LoVo (cell line): ENCODE data around the gene HIGD1A.

Experiments
- DNase-seq: peaks from one replicate; pipeline ENCODE4 v3.0.0-alpha.2; 2016; ENCODE audit warnings: low spot score

The HIGD1A gene

GRCh38 chr3:42804106-42804830, at the start of gene HIGD1A:
TSS of gene HIGD1A (minus strand) at chr3:42804490. CDS start at chr3:42794253, 10,237 bp downstream.
- peak; percentile 97 for DNase-seq

DNA sequence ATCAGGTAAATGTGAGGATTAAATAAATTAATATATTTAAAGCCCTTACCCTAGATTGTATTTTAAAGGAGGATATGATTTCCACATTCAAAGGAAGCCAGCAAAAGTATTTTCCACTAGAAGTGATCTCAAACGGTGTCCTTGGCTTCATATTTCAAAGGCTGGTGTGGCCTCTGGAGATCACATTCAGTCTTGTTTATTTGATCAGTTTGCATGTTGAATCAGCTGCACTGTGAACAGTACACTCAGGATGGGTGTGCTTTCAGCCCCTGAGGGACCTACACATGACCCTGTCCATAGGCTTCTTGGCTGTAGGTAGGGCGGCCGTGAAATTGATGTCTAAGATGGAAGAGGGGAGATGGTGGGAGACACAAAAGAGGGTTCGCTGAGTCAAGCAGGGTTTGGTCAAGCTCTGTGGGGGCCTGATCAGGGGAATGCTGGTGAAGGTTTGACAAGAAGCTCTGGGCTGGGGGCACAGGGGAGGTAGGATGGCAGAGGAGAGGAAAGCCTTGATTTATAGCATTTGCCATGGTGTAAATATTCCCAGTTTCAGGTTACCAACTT, 49.5 kb upstream of the HIGD1A start:
- DNase-seq: no peak

DNA sequence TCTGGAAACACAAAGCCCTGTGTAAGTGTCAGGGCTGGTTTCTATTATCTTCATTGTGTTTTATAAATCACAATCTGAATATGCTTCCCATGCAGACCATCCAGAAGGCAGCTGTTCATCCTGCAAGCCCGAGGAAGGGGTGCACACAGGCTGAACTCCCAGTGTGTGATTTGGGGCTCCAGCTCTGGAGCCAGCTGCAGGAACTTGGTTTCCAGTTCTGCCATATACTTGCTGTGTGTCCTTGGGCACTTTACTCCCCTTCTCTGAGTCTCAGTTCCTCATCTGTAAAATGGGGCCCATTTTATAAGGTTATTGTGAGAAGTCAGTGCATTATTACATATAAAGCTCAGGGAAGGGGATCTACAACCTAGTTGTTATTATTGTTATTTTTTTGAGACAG, 48.8 kb upstream of the HIGD1A start:
- no peak for DNase-seq

GRCh38 chr3:42852441-42852840, 48.2 kb upstream of the HIGD1A start:
- DNase-seq: no peak

DNA sequence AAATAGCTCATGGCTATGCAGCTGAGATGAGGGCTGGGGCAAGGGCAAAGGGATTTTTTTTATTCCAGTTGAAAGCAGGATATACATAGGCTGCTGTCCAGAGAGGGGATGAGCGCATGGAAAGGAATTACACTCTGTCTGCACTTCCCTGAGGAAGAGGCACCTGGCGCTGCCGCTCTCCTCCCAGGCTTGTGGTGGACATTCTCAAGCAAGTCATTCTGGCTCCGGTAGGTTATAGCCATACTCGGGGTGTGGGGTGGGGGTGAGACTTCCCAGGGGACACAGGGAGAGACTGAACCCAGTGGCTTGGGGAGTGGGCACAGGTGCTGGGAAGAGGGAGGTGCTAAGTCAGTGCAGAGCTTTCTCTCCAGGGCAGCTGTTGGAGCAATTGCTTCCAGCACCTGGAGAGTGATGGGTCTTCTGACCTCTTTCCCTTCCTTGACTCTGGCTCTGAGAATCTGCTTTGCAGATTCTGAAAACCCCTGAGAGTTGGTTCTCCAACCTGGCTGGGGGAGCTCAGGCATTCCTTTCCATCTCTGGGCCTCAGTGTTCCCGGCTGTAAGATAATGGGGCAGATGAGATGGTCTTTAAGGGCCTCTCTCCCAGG, 47.0 kb upstream of the HIGD1A start:
- DNase-seq: no peak

GRCh38 chr3:42850263-42850662, 46.0 kb upstream of the HIGD1A start:
- no peak for DNase-seq

DNA sequence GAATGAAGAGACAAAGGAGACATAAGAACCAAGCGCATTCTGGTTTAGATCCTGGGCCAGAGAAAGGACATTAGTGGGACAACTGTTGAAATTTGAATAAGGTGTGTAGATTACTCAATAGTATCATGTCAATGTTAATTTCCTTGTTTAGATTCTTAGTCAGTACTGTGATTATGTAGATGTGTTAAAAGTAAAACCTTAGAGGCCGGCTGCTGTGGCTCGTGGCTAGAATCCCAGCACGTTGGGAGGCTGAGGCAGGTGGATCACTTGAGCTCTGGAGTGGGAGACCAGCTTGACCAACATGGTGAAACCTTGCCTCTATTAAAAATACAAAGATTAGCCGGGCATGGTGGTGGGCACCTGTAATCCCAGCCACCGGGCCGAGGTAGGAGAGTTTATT, 44.7 kb upstream of the HIGD1A start:
- DNase-seq: no peak

GRCh38 chr3:42847731-42848130, 43.4 kb upstream of the HIGD1A start:
- no peak for DNase-seq

GRCh38 chr3:42846685-42847522, 42.6 kb upstream of the HIGD1A start:
- no peak for DNase-seq

DNA sequence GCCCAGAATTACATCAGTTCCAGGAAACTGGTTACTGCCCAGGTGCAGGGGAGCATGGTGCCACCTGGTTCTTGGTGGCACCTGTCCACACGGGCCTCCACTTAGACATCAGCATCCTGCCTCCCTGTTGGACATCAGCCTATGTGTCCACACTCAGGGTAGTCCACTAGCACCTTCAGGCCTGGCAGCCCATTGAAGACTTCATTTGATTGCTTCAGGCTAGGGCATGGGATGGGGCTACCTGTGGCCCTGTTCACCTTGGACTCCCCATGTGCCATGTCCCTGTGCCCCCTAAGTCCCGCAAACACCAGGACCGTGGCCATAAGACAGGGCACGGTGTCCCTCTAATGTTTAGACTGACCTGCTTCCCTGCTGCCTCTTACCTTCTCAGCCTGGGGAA, 40.5 kb upstream of the HIGD1A start:
- DNase-seq: no peak

- DNase-seq: no peak
Observed at GRCh38 chr3:42844412-42844713, 40.1 kb upstream of the HIGD1A start.

DNA sequence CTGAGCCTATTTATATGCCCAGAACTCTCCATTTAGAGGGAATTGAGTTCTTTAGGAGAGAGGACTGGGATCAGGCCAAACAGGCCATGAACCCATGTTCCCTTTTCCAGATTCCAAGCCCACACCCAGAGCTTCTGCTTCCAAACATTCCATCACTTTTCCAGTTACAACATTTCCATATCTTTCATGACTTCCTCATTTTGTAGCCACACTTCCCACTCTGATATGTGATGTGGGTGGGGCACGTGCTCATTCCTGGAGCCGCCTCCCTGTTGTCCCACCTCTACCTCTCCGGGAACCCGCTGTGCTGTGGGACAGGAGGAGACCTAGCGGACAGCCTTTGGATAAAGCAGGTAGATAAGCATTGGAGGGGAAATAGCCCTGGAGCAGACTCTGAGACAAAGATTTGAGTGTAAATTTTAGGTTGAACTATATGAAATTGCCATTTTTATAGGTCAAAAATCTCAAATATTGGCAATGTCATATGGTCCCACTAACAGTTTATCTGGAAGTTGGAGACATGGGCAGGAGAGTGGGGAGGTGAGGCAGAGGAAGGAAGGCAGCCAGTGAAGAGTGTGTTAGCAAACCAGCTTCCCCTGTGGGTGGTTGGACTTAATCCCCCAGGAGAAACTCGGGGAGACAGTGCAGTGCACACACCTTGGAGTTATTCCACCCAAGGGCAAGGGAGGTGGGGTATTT, 39.6 kb upstream of the HIGD1A start:
- no peak for DNase-seq

- no peak for DNase-seq
Observed at GRCh38 chr3:42841332-42841731, 37.0 kb upstream of the HIGD1A start.

GRCh38 chr3:42839616-42840015, 35.3 kb upstream of the HIGD1A start:
- peak; percentile 68 for DNase-seq

- DNase-seq: no peak
Observed at GRCh38 chr3:42838571-42838970, 34.3 kb upstream of the HIGD1A start.

GRCh38 chr3:42836150-42837123, 32.1 kb upstream of the HIGD1A start:
- DNase-seq: no peak

DNA sequence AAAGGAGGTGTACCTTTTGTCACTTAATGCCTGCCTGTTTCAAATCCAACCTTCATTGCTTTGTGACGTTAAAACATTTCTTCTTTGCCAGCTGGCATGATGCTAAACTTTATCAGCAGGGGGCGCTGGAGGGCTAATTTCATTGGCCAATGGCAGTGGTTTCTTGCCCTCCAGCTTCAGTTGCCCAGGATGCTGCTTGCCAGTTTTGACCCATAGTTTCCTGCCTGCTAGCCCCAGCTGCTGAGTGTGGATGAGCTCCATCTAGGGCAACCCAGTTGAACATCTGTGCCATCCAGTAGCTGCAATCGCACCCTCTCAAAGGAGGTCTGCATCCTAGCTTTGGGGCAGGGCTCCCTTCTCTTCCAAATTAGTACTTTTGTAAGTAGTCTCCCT, 27.0 kb upstream of the HIGD1A start:
- peak; percentile 43 for DNase-seq

DNA sequence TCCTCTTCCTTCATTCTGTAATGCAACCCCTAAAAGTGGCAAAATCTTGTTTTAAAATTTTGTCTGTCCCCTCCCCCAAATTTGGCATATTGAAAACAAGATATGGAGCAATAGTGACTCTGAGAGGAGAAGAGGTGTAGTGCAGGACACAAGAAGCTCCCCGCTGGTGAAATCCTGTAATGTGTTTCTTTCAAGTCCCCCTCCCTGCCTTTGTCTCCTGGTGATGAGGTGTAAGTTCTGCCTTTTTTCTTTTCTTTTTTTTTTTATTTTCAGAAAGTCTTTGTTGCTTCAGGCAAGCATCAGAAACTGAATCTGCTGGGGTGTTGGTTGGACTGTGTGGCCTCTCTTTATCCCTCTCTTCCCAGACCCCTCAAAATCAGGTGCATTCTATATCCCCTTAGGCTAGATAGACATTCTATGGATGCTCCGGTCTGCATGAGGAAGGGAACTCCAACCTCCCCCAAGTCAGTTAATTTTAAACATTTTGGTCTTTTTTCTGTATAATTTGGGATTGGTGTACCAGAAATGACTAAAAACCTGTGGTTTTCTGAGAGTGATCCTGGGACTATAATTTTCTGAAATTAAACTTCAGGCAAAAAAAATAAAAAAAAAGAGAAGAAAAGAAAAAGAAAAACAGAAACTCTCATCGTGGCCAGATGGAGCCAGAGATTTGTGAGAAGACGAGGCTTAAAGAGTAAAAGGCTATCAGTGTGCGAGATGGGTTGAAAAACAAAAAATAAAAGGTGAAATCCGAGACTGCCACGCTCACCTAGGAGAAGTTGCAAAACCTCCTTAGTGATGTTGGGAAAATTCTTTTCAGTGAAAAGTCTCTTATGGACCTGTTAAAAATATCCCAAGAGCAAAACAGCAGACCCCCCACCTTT, 26.4 kb upstream of the HIGD1A start:
- DNase-seq: peak; percentile 27

GRCh38 chr3:42829628-42830436, 25.5 kb upstream of the HIGD1A start:
- DNase-seq: no peak
